ENCODE data around the gene URI1. TPM values are rescaled to one million over a fixed set of nuclear protein-coding genes. Genes with fewer than 3 reads are reported as not detected.
"Not testable (repeated sequence)": the region's sequence is repeated elsewhere in the genome, so short reads cannot be mapped to it uniquely, and the experiment has no call there.

The URI1 gene
- total RNA-seq, 1 donor, result 60.9 TPM

DNA sequence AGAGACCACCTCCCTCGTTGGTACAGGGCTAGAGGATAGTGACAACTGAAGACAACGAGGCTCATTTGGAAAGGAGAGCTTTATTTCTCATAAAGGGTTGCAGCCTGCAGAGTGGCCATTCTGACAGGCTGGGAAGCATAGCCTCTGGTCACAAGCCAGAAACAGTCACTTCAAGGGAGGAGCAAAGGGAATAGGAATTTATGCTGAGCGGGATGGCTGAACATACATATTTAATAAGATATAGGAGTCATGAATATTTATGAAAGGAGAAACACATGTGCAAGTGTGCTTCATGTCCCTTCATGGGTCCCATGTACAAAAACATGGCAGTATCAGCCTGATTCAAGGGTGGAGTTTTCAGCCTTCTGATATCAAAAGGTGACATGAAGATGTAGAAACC, 27.1 kb upstream of the URI1 start:
- TF ChIP-seq, protein P1, sequence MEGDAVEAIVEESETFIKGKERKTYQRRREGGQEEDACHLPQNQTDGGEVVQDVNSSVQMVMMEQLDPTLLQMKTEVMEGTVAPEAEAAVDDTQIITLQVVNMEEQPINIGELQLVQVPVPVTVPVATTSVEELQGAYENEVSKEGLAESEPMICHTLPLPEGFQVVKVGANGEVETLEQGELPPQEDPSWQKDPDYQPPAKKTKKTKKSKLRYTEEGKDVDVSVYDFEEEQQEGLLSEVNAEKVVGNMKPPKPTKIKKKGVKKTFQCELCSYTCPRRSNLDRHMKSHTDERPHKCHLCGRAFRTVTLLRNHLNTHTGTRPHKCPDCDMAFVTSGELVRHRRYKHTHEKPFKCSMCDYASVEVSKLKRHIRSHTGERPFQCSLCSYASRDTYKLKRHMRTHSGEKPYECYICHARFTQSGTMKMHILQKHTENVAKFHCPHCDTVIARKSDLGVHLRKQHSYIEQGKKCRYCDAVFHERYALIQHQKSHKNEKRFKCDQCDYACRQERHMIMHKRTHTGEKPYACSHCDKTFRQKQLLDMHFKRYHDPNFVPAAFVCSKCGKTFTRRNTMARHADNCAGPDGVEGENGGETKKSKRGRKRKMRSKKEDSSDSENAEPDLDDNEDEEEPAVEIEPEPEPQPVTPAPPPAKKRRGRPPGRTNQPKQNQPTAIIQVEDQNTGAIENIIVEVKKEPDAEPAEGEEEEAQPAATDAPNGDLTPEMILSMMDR (IDR thresholded peaks at IDR 0.05; ENCODE audit: insufficient read depth, low read depth, low read length), result no peak
- H3K4me3 ChIP-seq (ENCODE audit: low read depth, low read length), result no peak overlapping the region
- no peak for DNase-seq (ENCODE audit: low read depth)

DNA sequence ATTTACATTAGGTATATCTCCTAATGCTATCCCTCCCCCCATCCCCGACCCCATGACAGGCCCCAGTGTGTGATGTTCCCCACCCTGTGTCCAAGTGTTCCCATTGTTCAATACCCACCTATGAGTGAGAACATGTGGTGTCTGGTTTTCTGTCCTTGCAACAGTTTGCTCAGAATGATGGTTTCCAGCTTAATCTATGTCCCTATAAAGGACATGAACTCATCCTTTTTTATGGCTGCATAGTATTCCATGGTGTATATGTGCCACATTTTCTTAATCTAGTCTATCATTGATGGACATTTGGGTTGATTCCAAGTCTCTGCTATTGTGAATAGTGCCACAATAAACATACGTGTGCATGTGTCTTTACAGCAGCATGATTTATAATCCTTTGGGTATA, 26.2 kb upstream of the URI1 start:
- H3K4me3 ChIP-seq (ENCODE audit: low read depth, low read length); DNase-seq (ENCODE audit: low read depth): not testable (repeated sequence)

DNA sequence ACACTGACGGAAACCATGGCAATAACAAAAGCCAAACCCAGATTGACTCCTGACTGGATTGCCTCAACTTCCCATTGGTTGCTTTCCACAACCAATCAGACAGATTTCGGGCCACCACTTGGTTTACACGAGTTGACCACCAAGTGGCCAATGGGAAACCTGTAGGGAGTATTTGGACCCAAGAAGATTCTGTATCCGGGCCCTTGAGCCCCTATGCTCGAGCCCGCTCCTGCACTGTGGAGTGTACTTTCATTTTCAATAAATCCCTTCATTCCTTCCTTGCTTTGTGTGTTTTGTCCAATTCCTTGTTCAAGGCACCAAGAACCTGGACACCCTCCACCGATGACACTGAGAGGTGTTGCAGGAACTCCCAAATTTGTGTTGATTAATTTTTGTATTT, 24.1 kb upstream of the URI1 start:
- TF ChIP-seq, protein P1 (IDR thresholded peaks at IDR 0.05; ENCODE audit: insufficient read depth, low read depth, low read length), result no peak
- no peak for DNase-seq (ENCODE audit: low read depth)
- no peak overlapping the region for H3K4me3 ChIP-seq (ENCODE audit: low read depth, low read length)

DNA sequence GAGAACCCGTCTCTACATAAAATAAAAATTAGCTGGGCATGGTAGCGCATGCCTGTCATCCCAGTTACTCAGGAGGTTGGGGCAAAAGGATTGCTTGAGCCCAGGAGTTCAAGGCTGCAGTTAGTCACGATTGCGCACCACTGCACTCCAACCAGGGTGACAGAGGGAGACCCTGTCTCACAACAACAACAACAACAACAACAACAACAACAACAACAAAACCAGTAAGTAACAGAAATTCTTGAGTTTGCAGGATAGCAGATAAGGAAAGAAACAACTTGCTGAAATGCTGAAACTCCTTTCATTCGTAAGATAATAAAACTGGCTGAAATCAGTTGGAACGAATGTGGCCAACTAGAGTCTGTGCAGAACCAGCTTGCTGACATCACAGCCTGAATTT, 23.1 kb upstream of the URI1 start:
- TF ChIP-seq, protein P1 (IDR thresholded peaks at IDR 0.05; ENCODE audit: insufficient read depth, low read depth, low read length), result no peak
- DNase-seq (ENCODE audit: low read depth), result no peak
- no peak overlapping the region for H3K4me3 ChIP-seq (ENCODE audit: low read depth, low read length)

DNA sequence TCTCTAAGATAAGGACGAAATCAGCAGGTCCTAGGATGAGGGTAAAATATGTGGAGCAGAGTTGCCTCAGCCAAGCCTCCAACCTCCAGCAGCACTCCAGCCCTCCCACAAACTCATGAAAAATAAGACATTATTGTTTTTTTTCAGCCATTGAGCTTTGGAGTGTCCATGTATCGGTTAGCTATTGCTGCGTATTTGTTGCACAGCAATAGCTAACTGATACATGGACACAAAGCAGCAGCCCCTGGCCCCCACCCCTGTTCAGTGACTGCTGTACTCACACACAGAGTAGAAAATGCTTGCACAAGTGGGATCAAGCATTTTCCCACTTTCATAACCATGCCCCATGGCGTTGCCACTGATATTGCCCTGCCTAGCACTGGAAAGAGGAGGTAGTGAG, 19.1 kb upstream of the URI1 start:
- TF ChIP-seq, protein P1 (IDR thresholded peaks at IDR 0.05; ENCODE audit: insufficient read depth, low read depth, low read length), result no peak
- H3K4me3 ChIP-seq (ENCODE audit: low read depth, low read length), result no peak overlapping the region
- DNase-seq (ENCODE audit: low read depth), result no peak

DNA sequence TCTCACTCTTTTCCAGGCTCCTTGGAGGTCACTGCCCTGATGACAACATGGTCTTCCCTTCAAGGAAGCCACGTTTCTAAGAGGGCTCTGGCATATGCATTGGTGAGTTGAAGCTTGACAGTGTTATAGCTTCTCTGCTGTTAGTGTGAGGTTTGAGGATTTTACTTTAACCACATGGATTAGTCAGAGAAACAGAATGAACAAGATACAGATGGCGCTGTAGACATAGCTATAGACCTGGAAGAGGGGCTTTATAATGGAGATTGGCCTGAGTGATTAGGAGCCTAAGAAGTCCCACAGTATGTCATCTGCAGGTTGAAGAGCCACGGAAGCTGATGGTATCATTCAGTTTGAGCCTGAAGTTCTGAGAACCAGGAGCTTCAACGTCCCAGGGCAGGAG, 18.4 kb upstream of the URI1 start:
- H3K4me3 ChIP-seq (ENCODE audit: low read depth, low read length), result no peak overlapping the region
- DNase-seq (ENCODE audit: low read depth), result peak; percentile 22

DNA sequence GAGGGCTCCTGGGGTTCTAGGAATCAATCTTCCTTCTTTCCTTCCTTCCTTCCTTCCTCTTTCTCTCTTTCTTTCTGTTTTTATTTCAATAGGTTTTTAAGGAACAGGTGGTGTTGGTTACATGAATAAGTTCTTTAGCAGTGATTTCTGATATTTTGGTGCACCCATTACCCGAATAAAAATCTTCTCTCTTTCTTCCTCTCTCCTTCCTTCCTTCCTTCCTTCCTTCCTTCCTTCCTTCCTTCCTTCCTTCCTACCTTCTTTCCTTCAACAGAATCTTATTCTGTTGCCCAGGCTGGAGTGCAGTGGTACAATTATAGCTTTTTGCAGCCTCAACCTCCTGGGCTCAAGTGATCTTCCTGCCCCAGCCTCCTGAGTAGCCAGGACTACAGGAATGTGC, 16.0 kb upstream of the URI1 start:
- DNase-seq (ENCODE audit: low read depth), result no peak
- no peak overlapping the region for H3K4me3 ChIP-seq (ENCODE audit: low read depth, low read length)
- TF ChIP-seq, protein P1 (IDR thresholded peaks at IDR 0.05; ENCODE audit: insufficient read depth, low read depth, low read length), result no peak

More for the DNA sequence above, 18.4 kb upstream of the URI1 start:
- TF ChIP-seq, protein P1 (IDR thresholded peaks at IDR 0.05; ENCODE audit: insufficient read depth, low read depth, low read length), result no peak
